Activated T-helper 1 cell treated with anti-CD3 and anti-CD28 coated beads, Interleukin-2, amount 50 U/mL, for 16 hours (primary cell): Measurements from ENCODE around the gene SEMG2.

ENCODE experiments used
- DNase-seq, 2 donors: peaks; one replicate each; pipeline ENCODE4 v3.0.0-alpha.2; 2020; ENCODE audit warnings: low read depth in 1 of 2, low spot score in 1 of 2

SEMG2 gene

DNA sequence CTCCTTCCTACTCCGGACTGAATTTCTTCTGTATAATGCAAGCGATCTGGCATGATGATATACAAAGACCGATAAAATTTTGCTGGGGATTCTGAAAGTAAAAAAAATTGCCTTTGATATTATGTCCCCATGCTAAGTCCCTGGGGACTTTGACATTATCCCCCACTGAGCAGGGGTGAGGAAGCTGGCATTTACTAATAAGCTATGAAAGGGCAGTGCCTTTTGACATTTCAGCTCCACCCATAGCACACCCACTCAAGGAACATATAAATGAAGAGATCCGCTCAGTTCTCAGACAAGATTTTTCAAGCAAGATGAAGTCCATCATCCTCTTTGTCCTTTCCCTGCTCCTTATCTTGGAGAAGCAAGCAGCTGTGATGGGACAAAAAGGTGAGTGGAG lies at the start of gene SEMG2:
SEMG2 (plus strand) TSS at position 298 of the 400 bp plus-strand sequence; CDS start at position 315, 17 bp downstream.
- DNase-seq = no peak

GRCh38 chr20:45173522-45173921 lies 47.7 kb upstream of the SEMG2 start:
- no peak for DNase-seq

- DNase-seq = no peak
Measured at GRCh38 chr20:45174434-45175364, 46.5 kb upstream of the SEMG2 start, which contains the start of gene PI3. TSS of gene PI3 (plus strand) at chr20:45174902. CDS start at chr20:45174923, 21 bp downstream.

- no peak for DNase-seq
Measured at GRCh38 chr20:45176526-45177267, 44.5 kb upstream of the SEMG2 start.

DNA sequence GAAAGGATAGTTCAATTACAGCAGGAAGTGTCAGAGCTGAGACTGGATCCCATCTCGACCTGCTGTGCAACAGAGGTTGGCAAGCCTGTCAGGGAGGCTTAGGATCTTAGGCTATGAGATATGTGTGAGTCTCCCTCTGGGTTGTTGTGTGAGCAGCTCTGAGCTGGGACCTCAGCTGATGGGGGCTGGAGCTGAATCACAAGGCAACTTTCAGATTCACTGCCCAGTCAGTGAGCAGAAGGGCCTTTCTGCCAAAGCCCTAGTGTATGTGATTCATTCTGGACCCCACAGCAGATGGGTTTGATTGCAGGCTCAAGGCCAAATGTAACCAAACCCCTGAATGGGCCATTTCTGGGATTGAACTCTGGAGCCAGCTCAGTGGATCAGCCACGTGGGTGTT lies 42.0 kb upstream of the SEMG2 start:
- DNase-seq = no peak

- DNase-seq = no peak
Measured at GRCh38 chr20:45181639-45182038, 39.5 kb upstream of the SEMG2 start.

DNA sequence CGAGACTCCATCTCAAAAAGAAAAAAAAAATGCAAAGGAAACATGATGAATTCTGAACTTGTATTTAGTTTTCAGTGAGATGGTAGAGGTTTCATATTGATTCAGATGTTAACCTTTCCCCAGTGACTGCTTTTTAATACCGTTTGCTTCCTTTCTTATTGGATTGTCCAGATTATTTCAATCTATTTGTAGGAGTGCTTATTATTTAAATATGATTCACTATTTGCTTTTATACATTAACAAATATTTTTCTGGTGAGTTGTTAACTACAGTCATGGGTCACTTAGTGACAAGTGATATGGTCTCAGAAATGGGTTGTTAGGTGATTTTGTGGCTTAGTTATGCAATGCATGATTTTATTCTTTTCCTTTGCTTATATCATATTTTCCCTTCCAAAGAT lies 38.1 kb upstream of the SEMG2 start:
- DNase-seq = no peak

DNA sequence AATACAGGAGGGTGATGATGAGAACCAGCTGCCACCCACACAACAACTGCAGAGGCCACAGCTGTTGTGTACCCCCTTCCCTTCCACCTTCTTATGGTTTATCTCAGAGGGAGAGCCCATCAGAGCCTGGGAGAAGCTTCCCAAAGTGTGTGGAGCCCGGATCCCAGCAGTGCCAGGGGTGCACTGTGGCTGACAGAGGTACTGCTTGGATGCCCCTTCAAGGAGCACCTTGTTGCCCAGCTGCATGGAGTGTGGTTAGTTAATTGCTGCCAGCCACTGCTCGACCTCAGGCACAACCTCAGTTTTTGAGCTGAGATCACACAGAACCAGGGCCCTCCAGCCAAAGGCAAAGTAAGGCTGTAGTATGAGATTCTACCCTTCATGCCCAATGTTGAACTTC lies 33.5 kb upstream of the SEMG2 start:
- DNase-seq = no peak

DNA sequence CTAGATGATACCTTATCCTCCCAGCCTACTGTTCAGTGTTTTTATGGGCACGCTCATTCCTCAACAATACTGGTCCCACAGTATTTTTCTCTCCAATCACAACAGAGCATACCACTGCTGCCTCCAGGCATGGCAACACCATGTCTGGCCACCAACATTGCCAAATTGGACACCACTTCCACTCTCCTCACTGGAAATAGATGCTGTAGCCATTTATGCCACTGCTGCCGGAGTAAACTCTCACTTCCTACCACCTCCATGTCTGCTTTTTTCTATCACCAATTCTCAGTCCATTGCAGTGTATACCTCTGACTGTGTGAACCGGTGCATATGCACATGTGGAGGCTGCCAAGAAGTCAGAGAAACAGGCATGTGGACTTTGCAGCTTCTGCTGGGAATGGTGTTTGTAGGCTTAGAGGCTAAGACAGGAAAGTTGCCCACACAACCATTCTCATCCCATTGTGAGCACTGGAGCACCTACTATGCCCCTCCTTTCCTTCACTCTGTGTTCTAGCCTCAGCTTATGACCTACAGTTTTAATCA lies 32.0 kb upstream of the SEMG2 start:
- no peak for DNase-seq

DNA sequence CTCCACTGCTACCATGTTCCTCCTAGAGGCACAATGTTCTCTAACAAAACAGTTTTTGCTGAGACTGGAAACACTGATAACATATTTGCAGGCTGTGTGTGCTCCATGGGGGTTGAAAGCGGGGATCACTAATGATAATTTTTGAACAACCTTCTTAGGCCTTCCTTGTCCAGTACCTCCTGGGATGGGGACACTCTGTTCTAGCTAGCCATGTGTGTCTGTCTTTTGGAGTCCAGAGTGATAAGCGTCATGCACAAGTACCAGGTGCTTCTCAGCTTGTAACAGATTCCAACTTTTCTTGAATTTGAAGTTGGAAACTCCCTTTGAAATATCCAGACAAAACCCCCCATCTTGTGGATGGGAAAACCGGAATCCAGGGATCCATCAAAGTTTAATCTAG lies 31.3 kb upstream of the SEMG2 start:
- DNase-seq = no peak

- no peak for DNase-seq
Measured at GRCh38 chr20:45191926-45192325, 29.2 kb upstream of the SEMG2 start.

- DNase-seq = no peak
Measured at GRCh38 chr20:45193331-45193730, 27.8 kb upstream of the SEMG2 start.

GRCh38 chr20:45206725-45207124 lies 14.4 kb upstream of the SEMG2 start, which contains the start of gene SEMG1:
TSS of gene SEMG1 (plus strand) at chr20:45207033. CDS start at chr20:45207054, 21 bp downstream.
- no peak for DNase-seq

GRCh38 chr20:45209924-45210323 lies 11.2 kb upstream of the SEMG2 start:
- no peak for DNase-seq

- no peak for DNase-seq
Measured at GRCh38 chr20:45211569-45212474, 9.4 kb upstream of the SEMG2 start.

- no peak for DNase-seq
Measured at GRCh38 chr20:45212836-45213235, 8.3 kb upstream of the SEMG2 start.

- no peak for DNase-seq
Measured at GRCh38 chr20:45218124-45218523, 3.0 kb upstream of the SEMG2 start.

GRCh38 chr20:45218636-45219035 lies 2.5 kb upstream of the SEMG2 start:
- DNase-seq = no peak

GRCh38 chr20:45223136-45223535 lies 2.0 kb downstream of the SEMG2 start:
- DNase-seq = no peak

GRCh38 chr20:45226287-45226686 lies 5.1 kb downstream of the SEMG2 start:
- DNase-seq = no peak
